ENCODE data around the gene TCEAL4.

- TF ChIP-seq, protein P1, sequence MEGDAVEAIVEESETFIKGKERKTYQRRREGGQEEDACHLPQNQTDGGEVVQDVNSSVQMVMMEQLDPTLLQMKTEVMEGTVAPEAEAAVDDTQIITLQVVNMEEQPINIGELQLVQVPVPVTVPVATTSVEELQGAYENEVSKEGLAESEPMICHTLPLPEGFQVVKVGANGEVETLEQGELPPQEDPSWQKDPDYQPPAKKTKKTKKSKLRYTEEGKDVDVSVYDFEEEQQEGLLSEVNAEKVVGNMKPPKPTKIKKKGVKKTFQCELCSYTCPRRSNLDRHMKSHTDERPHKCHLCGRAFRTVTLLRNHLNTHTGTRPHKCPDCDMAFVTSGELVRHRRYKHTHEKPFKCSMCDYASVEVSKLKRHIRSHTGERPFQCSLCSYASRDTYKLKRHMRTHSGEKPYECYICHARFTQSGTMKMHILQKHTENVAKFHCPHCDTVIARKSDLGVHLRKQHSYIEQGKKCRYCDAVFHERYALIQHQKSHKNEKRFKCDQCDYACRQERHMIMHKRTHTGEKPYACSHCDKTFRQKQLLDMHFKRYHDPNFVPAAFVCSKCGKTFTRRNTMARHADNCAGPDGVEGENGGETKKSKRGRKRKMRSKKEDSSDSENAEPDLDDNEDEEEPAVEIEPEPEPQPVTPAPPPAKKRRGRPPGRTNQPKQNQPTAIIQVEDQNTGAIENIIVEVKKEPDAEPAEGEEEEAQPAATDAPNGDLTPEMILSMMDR (IDR thresholded peaks at IDR 0.05): no peak
- TF ChIP-seq POLR2A (IDR thresholded peaks at IDR 0.05): no peak
Measured at GRCh38 chrX:103554687-103555424, 30.5 kb upstream of the TCEAL4 start.

Data from uterus (tissue), 2 donors.